D721Med (cell line): ENCODE results near the gene MICU2.

Experiments
- DNase-seq: peaks from one replicate; pipeline ENCODE4 v3.0.0; 2011; ENCODE audit warnings: low spot score; ENCODE audit not compliant: insufficient read length
- FAIRE-seq: peaks from 2 replicates; lab custom pipeline; 2011; peaks lifted over from hg19 to GRCh38; lab: Jason Lieb, UNC
- CTCF ChIP-seq: IDR thresholded peaks from 2 replicates; pipeline ENCODE4 v1.5.1; 2012; ENCODE audit warnings: mild to moderate bottlenecking, control low read depth; ENCODE audit not compliant: insufficient read depth; ENCODE audit errors: missing control alignments

The MICU2 gene

GRCh38 chr13:21458451-21458812 is 145.5 kb downstream of the MICU2 start:
- TF ChIP-seq CTCF: no peak
- FAIRE-seq (no peak), DNase-seq (no peak)

GRCh38 chr13:21453387-21454081 is 150.4 kb downstream of the MICU2 start:
- FAIRE-seq (no peak), DNase-seq (no peak)
- no peak for TF ChIP-seq CTCF

- FAIRE-seq (no peak), DNase-seq (no peak)
- no peak for TF ChIP-seq CTCF
Observed at GRCh38 chr13:21450936-21451335, 153.0 kb downstream of the MICU2 start.

GRCh38 chr13:21446656-21447055 is 157.3 kb downstream of the MICU2 start:
- FAIRE-seq (no peak), DNase-seq (no peak)
- no peak for TF ChIP-seq CTCF

- FAIRE-seq (no peak), DNase-seq (no peak)
- TF ChIP-seq CTCF: no peak
Observed at GRCh38 chr13:21445759-21446158, 158.2 kb downstream of the MICU2 start.

- FAIRE-seq: no peak
- TF ChIP-seq CTCF: no peak
- no peak for DNase-seq
Observed at GRCh38 chr13:21443171-21443570, 160.8 kb downstream of the MICU2 start.
